Pancreas (tissue), 10 donors: ENCODE results near the gene KICS2. TPM values are rescaled to one million over a fixed set of nuclear protein-coding genes. Genes with fewer than 3 reads are reported as not detected.

Experiments
- ATAC-seq, 4 donors: fragments of 200-7000 bp; cut with Tn5 transposase; one replicate each; pipeline versions ENCODE4 v1.8.0 to v1.9.1; 2020; ENCODE audit warnings: mild to moderate bottlenecking in 4 of 4, moderate library complexity in 4 of 4
- DNase-seq, 6 donors: peaks; one replicate each; pipeline ENCODE4 v3.0.0-alpha.2; 2020
- FAIRE-seq: peaks from 2 replicates; lab custom pipeline; 2012; peaks lifted over from hg19 to GRCh38; lab: Jason Lieb, UNC
- H3K27ac ChIP-seq, 4 donors: fragments of 200-600 bp; sonication (generic); 1 replicate in 3 of 4; 2 replicates in 1 of 4; pipeline versions ENCODE4 v1.5.0 to v1.8.0; 2020
- H3K27me3 ChIP-seq, 4 donors: fragments of 200-600 bp; one replicate each; pipeline ENCODE4 v1.8.0; 2021
- H3K36me3 ChIP-seq, 3 donors: fragments of 200-600 bp; sonication (generic) in 1 of 3; one replicate each; pipeline versions ENCODE4 v1.5.0 to v1.8.0; 2020 to 2021
- H3K4me1 ChIP-seq, 3 donors: fragments of 200-600 bp; one replicate each; pipeline ENCODE4 v1.8.0; 2021
- H3K4me3 ChIP-seq, 4 donors: fragments of 200-600 bp; sonication (generic) in 2 of 4; one replicate each; pipeline versions ENCODE4 v1.5.0 to v1.8.0; 2020 to 2021
- H3K9me3 ChIP-seq, 4 donors: fragments of 200-600 bp; one replicate each; pipeline ENCODE4 v1.8.0; 2021
- WGBS, 2 donors: extraction: QIAGEN DNeasy Blood & Tissue Kit; methylation state at CpG; one replicate each; pipeline ENCODE4 v1.1.7; 2013; 5-methylcytosine and 5-hydroxymethylcytosine counted together
- intact Hi-C, 3 donors: fragments of 100-400 bp; cut with DNase I; formaldehyde crosslinking; loops; one replicate each; pipeline versions ENCODE4 v1.11.1 to v1.14.2; 2022
- polyA plus RNA-seq, 2 donors: library from polyadenylated mRNA; stranded (reverse); fragments of 200-250 nt; gene quantifications; one replicate each; pipeline ENCODE4 v1.2.3, GENCODE V29; 2013
- total RNA-seq, 6 donors: library from RNA; stranded (reverse); fragmentation: NEBNext Ultra II Directional in 4 of 6; extraction: Animal tissue kit (Norgen Biotek cat#: 25700) in 4 of 6; gene quantifications; one replicate each; pipeline versions ENCODE4 v1.2.1 to v1.2.4, GENCODE V29; 2021 to 2023
- TF ChIP-seq, protein P1 (sequence below), 4 donors: fragments of 200-600 bp; sonication (generic) in 3 of 4; IDR thresholded peaks; one replicate each; pipeline versions ENCODE4 v1.5.0 to v1.8.0; 2021; ENCODE audit warnings: antibody characterized with exemption in 4 of 4
- donor health status: healthy with polysubstance abuse.
- donor health status: DM: no; HTN: no; CAD: no; lungs with moderate emphysema.
- donor health status: DM: no; HTN: no; CAD: no.
- donor health status: control.
- donor health status: control.
- donor health status: Bipolar disorder and iron deficiency.
- donor health status: DM: yes; HTN: yes; CAD: no.
- donor health status: DM: no; HTN: no; CAD: no.
- donor health status: DM: no; HTN: no; CAD: no.
- donor health status: DM: yes; HTN: yes; CAD: no.

The KICS2 gene
- total and polyA plus RNA-seq, 8 donors: 5.1 to 8.0 (median 6.1) TPM

- Histone ChIP-seq H3K36me3 (peaks cover 0 to 6% (median 5%) of the 10 kb centered on the region in 3 donors), H3K4me3 (no peak overlapping the region), H3K4me1 (no peaks in the 10 kb centered on the region), H3K27me3 (no peaks in the 10 kb centered on the region), H3K27ac (no peak overlapping the region), H3K9me3 (no peaks in the 10 kb centered on the region)
- FAIRE-seq: no peak
- no peak for DNase-seq
- TF ChIP-seq, protein P1, sequence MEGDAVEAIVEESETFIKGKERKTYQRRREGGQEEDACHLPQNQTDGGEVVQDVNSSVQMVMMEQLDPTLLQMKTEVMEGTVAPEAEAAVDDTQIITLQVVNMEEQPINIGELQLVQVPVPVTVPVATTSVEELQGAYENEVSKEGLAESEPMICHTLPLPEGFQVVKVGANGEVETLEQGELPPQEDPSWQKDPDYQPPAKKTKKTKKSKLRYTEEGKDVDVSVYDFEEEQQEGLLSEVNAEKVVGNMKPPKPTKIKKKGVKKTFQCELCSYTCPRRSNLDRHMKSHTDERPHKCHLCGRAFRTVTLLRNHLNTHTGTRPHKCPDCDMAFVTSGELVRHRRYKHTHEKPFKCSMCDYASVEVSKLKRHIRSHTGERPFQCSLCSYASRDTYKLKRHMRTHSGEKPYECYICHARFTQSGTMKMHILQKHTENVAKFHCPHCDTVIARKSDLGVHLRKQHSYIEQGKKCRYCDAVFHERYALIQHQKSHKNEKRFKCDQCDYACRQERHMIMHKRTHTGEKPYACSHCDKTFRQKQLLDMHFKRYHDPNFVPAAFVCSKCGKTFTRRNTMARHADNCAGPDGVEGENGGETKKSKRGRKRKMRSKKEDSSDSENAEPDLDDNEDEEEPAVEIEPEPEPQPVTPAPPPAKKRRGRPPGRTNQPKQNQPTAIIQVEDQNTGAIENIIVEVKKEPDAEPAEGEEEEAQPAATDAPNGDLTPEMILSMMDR (IDR thresholded peaks at IDR 0.05): no peak
- intact Hi-C loops: no loop called here
- no peak for ATAC-seq
Observed at GRCh38 chr12:64190140-64190539, 32.0 kb downstream of the KICS2 start.

DNA sequence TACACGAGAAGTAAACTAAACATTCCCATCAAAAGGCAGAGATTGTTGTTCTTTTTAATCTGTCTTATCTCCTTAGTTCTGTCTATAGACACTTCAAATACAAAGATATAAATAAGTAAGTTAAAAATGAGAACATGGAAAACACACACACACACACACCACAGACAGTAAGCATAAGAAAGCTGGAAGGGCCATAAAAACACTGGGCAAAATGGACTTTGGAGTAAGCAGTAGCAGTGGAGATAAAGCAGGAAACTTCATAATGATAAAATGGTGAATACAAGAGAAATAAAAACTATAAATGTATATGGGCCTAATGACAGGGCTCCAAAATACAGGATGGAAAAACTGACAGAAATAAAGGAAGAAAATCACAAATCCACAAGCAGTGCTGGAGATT lies 32.6 kb downstream of the KICS2 start:
- Histone ChIP-seq H3K27ac (no peak overlapping the region), H3K27me3 (no peaks in the 10 kb centered on the region), H3K9me3 (no peaks in the 10 kb centered on the region), H3K4me1 (no peaks in the 10 kb centered on the region), H3K36me3 (peaks cover 0 to 6% (median 5%) of the 10 kb centered on the region in 3 donors), H3K4me3 (no peak overlapping the region)
- TF ChIP-seq, protein P1 (IDR thresholded peaks at IDR 0.05): no peak
- intact Hi-C loops: loop anchor here in 1 of 3 donors (10.0 kb wide), 1 partner anchor 355 kb away; no protein-coding TSS in a partner anchor
- no peak for ATAC-seq
- no peak for DNase-seq
- WGBS, 2 donors: 36 to 55% methylated on average over 1 of the region's 1 CpG
- no peak for FAIRE-seq

DNA sequence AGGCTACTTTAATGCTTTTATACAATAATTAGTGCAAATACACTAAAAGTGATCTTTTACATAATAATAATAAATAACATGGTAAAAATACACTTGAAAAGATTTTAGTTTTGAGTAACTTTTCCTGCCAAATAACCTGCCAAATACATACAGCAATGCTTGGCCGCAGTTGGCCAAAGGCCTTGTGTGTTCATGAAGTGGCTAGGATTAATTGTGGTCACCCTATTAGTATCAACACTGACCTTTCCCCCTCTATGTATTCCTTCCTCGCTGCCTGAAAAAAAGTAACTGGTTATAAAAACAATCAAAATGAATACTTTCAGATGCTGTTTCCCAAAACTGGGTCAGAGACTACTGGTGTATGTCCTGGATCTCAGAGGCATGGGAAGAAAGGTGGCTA lies 34.3 kb downstream of the KICS2 start:
- FAIRE-seq: no peak
- DNase-seq: no peak
- Histone ChIP-seq H3K4me1 (no peaks in the 10 kb centered on the region), H3K36me3 (no peaks in the 10 kb centered on the region), H3K9me3 (no peaks in the 10 kb centered on the region), H3K4me3 (no peak overlapping the region), H3K27me3 (no peaks in the 10 kb centered on the region), H3K27ac (no peak overlapping the region)
- intact Hi-C loops: loop anchor here in 1 of 3 donors (10.0 kb wide), 1 partner anchor 353 kb away; no protein-coding TSS in a partner anchor
- TF ChIP-seq, protein P1 (IDR thresholded peaks at IDR 0.05): no peak
- 89 to 91% methylated on average over 2 of the region's 2 CpGs for WGBS, 2 donors
- no peak for ATAC-seq

DNA sequence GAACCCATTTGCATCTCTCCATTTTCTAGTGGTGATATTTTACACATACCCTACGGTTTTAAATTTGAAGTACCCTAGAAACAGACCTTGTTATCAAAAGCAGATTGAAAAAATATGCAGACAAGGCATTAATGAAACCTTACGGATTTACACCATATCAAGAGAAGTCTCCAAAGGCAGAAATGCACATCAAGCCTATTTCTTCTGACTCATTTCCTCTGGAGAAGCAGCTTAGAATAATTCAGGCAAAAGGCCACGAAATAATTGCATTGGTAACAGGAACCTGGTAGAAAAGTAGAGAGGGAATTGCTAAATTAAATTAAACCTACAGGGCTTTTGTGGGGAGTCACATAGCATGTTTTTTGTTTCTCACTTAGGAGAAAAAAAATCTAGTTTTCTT lies 34.7 kb downstream of the KICS2 start:
- TF ChIP-seq, protein P1 (IDR thresholded peaks at IDR 0.05): no peak
- Histone ChIP-seq H3K36me3 (no peaks in the 10 kb centered on the region), H3K27me3 (no peaks in the 10 kb centered on the region), H3K27ac (no peak overlapping the region), H3K9me3 (no peaks in the 10 kb centered on the region), H3K4me1 (no peaks in the 10 kb centered on the region), H3K4me3 (no peak overlapping the region)
- peak in 1 of 4 donors; percentile 37 for ATAC-seq
- 76% methylated on average over 3 of the region's 3 CpGs for WGBS, 2 donors
- no peak for DNase-seq
- intact Hi-C loops: loop anchor here in 1 of 3 donors (10.0 kb wide), 1 partner anchor 353 kb away; no protein-coding TSS in a partner anchor
- FAIRE-seq: no peak

DNA sequence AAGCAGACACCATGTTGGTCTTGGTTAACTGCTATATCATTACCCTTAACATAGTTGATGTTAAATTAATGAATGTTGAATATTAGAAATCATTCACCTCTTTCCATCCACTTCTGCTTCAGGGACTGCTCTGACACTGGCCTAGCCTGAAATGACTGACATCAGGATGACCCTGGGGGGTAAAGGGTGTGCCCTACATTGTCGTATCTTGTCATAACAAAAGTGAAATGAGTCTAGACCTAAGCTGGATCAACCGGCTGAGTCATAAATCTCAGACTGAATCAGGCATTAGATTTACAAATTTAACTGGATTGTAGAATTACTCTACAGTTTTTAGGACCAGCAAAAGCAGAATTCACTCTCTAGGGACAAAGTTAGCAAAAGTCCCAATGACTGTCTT lies 35.3 kb downstream of the KICS2 start:
- H3K27me3 ChIP-seq: no peaks in the 10 kb centered on the region
- H3K9me3 ChIP-seq: no peaks in the 10 kb centered on the region
- ATAC-seq: no peak
- H3K4me1 ChIP-seq: peaks cover 0 to 3% (median 0%) of the 10 kb centered on the region in 3 donors
- H3K4me3 ChIP-seq: no peak overlapping the region
- H3K27ac ChIP-seq: no peak overlapping the region
- TF ChIP-seq, protein P1 (IDR thresholded peaks at IDR 0.05): no peak
- no peak for FAIRE-seq
- H3K36me3 ChIP-seq: no peaks in the 10 kb centered on the region
- WGBS, 2 donors: 91 to 93% methylated on average over 2 of the region's 2 CpGs
- intact Hi-C loops: loop anchor here in 1 of 3 donors (10.0 kb wide), 1 partner anchor 352 kb away; no protein-coding TSS in a partner anchor
- no peak for DNase-seq
